Measurements from ENCODE around the gene URI1. TPM values are rescaled to one million over a fixed set of nuclear protein-coding genes. Genes with fewer than 3 reads are reported as not detected.

URI1 gene
- total and polyA plus RNA-seq, 10 donors, result 23.8 to 64.6 (median 52.4) TPM

- H3K4me3 ChIP-seq, result no peak overlapping the region
- peaks cover 0 to 28% (median 3%) of the 10 kb centered on the region in 6 donors for H3K36me3 ChIP-seq
- peaks cover 0 to 44% (median 2%) of the 10 kb centered on the region in 6 donors for H3K4me1 ChIP-seq
- no peak for DNase-seq
- TF ChIP-seq CTCF (IDR thresholded peaks at IDR 0.05 in 8 of 11, conservative IDR thresholded peaks at IDR 0.05 in 3 of 11) (no peak), POLR2A (IDR thresholded peaks at IDR 0.05) (no peak), POLR2AphosphoS5 (IDR thresholded peaks at IDR 0.05) (no peak)
- WGBS, 5 donors, result 68 to 82% (median 74%) methylated on average over 6 of the region's 6 CpGs
- H3K27ac ChIP-seq, result no peak overlapping the region
- intact Hi-C loops (cut with DNase I; ENCODE audit: low total_unique reads), result no loop called here
- H3K9me3 ChIP-seq, result peaks cover 0 to 22% (median 6%) of the 10 kb centered on the region in 8 donors
- H3K27me3 ChIP-seq (replicated peaks in 1 of 7), result no peaks in the 10 kb centered on the region
These were observed 61.8 kb downstream of the URI1 start for GRCh38 chr19:30003866-30004265.

- intact Hi-C loops (cut with DNase I; ENCODE audit: low total_unique reads), result no loop called here
- no peak for TF ChIP-seq POLR2AphosphoS5 (IDR thresholded peaks at IDR 0.05)
- TF ChIP-seq CTCF (IDR thresholded peaks at IDR 0.05 in 8 of 11, conservative IDR thresholded peaks at IDR 0.05 in 3 of 11), result no peak
- no peak for TF ChIP-seq POLR2A (IDR thresholded peaks at IDR 0.05)
- Histone ChIP-seq H3K27me3 (replicated peaks in 1 of 7) (no peaks in the 10 kb centered on the region), H3K27ac (no peak overlapping the region), H3K9me3 (peaks cover 0 to 20% (median 6%) of the 10 kb centered on the region in 8 donors), H3K36me3 (peaks cover 0 to 33% (median 8%) of the 10 kb centered on the region in 6 donors), H3K4me1 (peaks cover 0 to 44% (median 2%) of the 10 kb centered on the region in 6 donors), H3K4me3 (no peak overlapping the region)
- 88 to 100% (median 93%) methylated on average over 1 of the region's 1 CpG for WGBS, 5 donors
- DNase-seq, result no peak
These were observed 62.4 kb downstream of the URI1 start for GRCh38 chr19:30004403-30004802.

GRCh38 chr19:30006207-30006606, 64.2 kb downstream of the URI1 start:
- intact Hi-C loops (cut with DNase I; ENCODE audit: low total_unique reads), result no loop called here
- H3K4me1 ChIP-seq, result peaks cover 0 to 44% (median 2%) of the 10 kb centered on the region in 6 donors
- H3K36me3 ChIP-seq, result peaks cover 0 to 51% (median 20%) of the 10 kb centered on the region in 6 donors
- 74 to 82% (median 75%) methylated on average over 4 of the region's 4 CpGs for WGBS, 5 donors
- no peak overlapping the region for H3K27ac ChIP-seq
- H3K27me3 ChIP-seq (replicated peaks in 1 of 7), result no peaks in the 10 kb centered on the region
- TF ChIP-seq CTCF (IDR thresholded peaks at IDR 0.05 in 8 of 11, conservative IDR thresholded peaks at IDR 0.05 in 3 of 11) (no peak), POLR2A (IDR thresholded peaks at IDR 0.05) (no peak), POLR2AphosphoS5 (IDR thresholded peaks at IDR 0.05) (no peak)
- H3K4me3 ChIP-seq, result no peak overlapping the region
- H3K9me3 ChIP-seq, result peaks cover 0 to 2% (median 0%) of the 10 kb centered on the region in 8 donors
- no peak for DNase-seq

GRCh38 chr19:30008169-30008568, 66.1 kb downstream of the URI1 start:
- Histone ChIP-seq H3K4me1 (peaks cover 0 to 34% (median 0%) of the 10 kb centered on the region in 6 donors), H3K4me3 (no peak overlapping the region), H3K27ac (no peak overlapping the region), H3K9me3 (no peaks in the 10 kb centered on the region), H3K36me3 (peaks cover 0 to 70% (median 32%) of the 10 kb centered on the region in 6 donors), H3K27me3 (replicated peaks in 1 of 7) (no peaks in the 10 kb centered on the region)
- no peak for DNase-seq
- intact Hi-C loops (cut with DNase I; ENCODE audit: low total_unique reads), result no loop called here
- WGBS, 5 donors, result 92 to 98% (median 95%) methylated on average over 2 of the region's 2 CpGs
- TF ChIP-seq CTCF (IDR thresholded peaks at IDR 0.05 in 8 of 11, conservative IDR thresholded peaks at IDR 0.05 in 3 of 11), result no peak

Data from spleen (tissue), 11 donors.